Smooth muscle cell (in vitro differentiated cells): ENCODE results near the gene MMP3. TPM values are rescaled to one million over a fixed set of nuclear protein-coding genes. Genes with fewer than 3 reads are reported as not detected.

Experiments
- DNase-seq: peaks from one replicate; lab custom pipeline; 2025; ENCODE audit not compliant: unreplicated experiment; lab: John Stamatoyannopoulos, UW
- H2AFZ ChIP-seq: fragments of 200-600 bp; sonication (generic); 2 replicates; pipeline ENCODE4 v1.6.0; 2016; ENCODE audit warnings: antibody characterized with exemption, low read depth, mild to moderate bottlenecking
- H3F3A ChIP-seq: fragments of 200-600 bp; sonication (generic); 2 replicates; pipeline ENCODE4 v1.6.0; 2017; ENCODE audit warnings: antibody characterized with exemption, low read depth
- H3K27ac ChIP-seq: fragments of 200-600 bp; sonication (generic); 2 replicates; pipeline ENCODE4 v1.5.1; 2016; ENCODE audit warnings: low read depth, mild to moderate bottlenecking
- H3K27me3 ChIP-seq: fragments of 200-600 bp; sonication (generic); 2 replicates; pipeline ENCODE4 v1.6.1; 2016; ENCODE audit warnings: low read depth, mild to moderate bottlenecking
- H3K36me3 ChIP-seq: fragments of 200-600 bp; sonication (generic); 2 replicates; pipeline ENCODE4 v1.5.1; 2016; ENCODE audit warnings: low read depth
- H3K4me1 ChIP-seq: fragments of 200-600 bp; sonication (generic); 2 replicates; pipeline ENCODE4 v1.5.1; 2016; ENCODE audit warnings: low read depth
- H3K4me2 ChIP-seq: fragments of 200-600 bp; sonication (generic); 2 replicates; pipeline ENCODE4 v1.6.0; 2016; ENCODE audit warnings: mild to moderate bottlenecking
- H3K4me3 ChIP-seq: fragments of 200-600 bp; sonication (generic); 2 replicates; pipeline ENCODE4 v1.5.1; 2016; ENCODE audit warnings: mild to moderate bottlenecking
- H3K79me2 ChIP-seq: fragments of 200-600 bp; sonication (generic); 2 replicates; pipeline ENCODE4 v1.6.0; 2016; ENCODE audit warnings: low read depth, mild to moderate bottlenecking
- H3K9ac ChIP-seq: fragments of 200-600 bp; sonication (generic); 2 replicates; pipeline ENCODE4 v1.6.0; 2016; ENCODE audit warnings: low read depth
- H3K9me3 ChIP-seq: fragments of 200-600 bp; sonication (generic); replicated peaks from 2 replicates; pipeline ENCODE4 v1.5.1; 2016; ENCODE audit warnings: low read depth
- H4K20me1 ChIP-seq: fragments of 200-600 bp; sonication (generic); 2 replicates; pipeline ENCODE4 v1.6.0; 2016; ENCODE audit warnings: low read depth
- CTCF ChIP-seq: fragments of 200-600 bp; sonication (generic); IDR thresholded peaks from 2 replicates; pipeline ENCODE4 v1.5.1; 2017; ENCODE audit warnings: borderline replicate concordance, mild to moderate bottlenecking, antibody characterized with exemption; ENCODE audit not compliant: insufficient read depth, poor library complexity, severe bottlenecking
- WGBS: methylation state at CpG from one replicate; pipeline ENCODE4 v1.1.7; 2016; ENCODE audit warnings: low lambda C conversion rate; 5-methylcytosine and 5-hydroxymethylcytosine counted together
- polyA plus RNA-seq: library from polyadenylated mRNA; unstranded; fragments of >200 nt; fragmentation: Nextera tagmentation; extraction: Ambion mirVana; gene quantifications from 2 replicates; pipeline ENCODE4 v1.2.1, GENCODE V29; 2016
- total RNA-seq: library from RNA; depleted of rRNA; stranded (reverse); fragments of >200 nt; gene quantifications from 2 replicates; pipeline ENCODE4 v1.2.3, GENCODE V29; 2014

The MMP3 gene
- total and polyA plus RNA-seq, 2 experiments from 2014 or later = 2.0 to 4.3 TPM

GRCh38 chr11:102819491-102819890 lies 23.9 kb downstream of the MMP3 start:
- no peak for TF ChIP-seq CTCF
- no peaks in the 10 kb centered on the region for H3K36me3 ChIP-seq
- H4K20me1 ChIP-seq = no peaks in the 10 kb centered on the region
- H3K79me2 ChIP-seq = no peaks in the 10 kb centered on the region
- H3K4me2 ChIP-seq = no peak overlapping the region
- no peaks in the 10 kb centered on the region for H3K4me1 ChIP-seq
- H3K27me3 ChIP-seq = peaks cover 5% of the 10 kb centered on the region
- no peak overlapping the region for H3K9ac ChIP-seq
- no peaks in the 10 kb centered on the region for H3K9me3 ChIP-seq
- no peak overlapping the region for H2AFZ ChIP-seq
- WGBS = 79% methylated on average over 6 of the region's 6 CpGs
- no peak overlapping the region for H3K4me3 ChIP-seq
- no peak overlapping the region for H3K27ac ChIP-seq
- no peaks in the 10 kb centered on the region for H3F3A ChIP-seq
- no peak for DNase-seq

GRCh38 chr11:102813484-102813883 lies 29.9 kb downstream of the MMP3 start:
- no peaks in the 10 kb centered on the region for H3K4me1 ChIP-seq
- TF ChIP-seq CTCF = no peak
- H3K27me3 ChIP-seq = no peaks in the 10 kb centered on the region
- no peaks in the 10 kb centered on the region for H3F3A ChIP-seq
- no peaks in the 10 kb centered on the region for H3K36me3 ChIP-seq
- 90% methylated on average over 1 of the region's 1 CpG for WGBS
- H3K9me3 ChIP-seq = no peaks in the 10 kb centered on the region
- H3K79me2 ChIP-seq = no peaks in the 10 kb centered on the region
- H4K20me1 ChIP-seq = no peaks in the 10 kb centered on the region
- no peak overlapping the region for H3K4me3 ChIP-seq
- H2AFZ ChIP-seq = no peak overlapping the region
- DNase-seq = no peak
- H3K4me2 ChIP-seq = no peak overlapping the region
- H3K27ac ChIP-seq = no peak overlapping the region
- no peak overlapping the region for H3K9ac ChIP-seq

GRCh38 chr11:102812188-102812587 lies 31.2 kb downstream of the MMP3 start:
- no peak overlapping the region for H2AFZ ChIP-seq
- no peak for TF ChIP-seq CTCF
- no peaks in the 10 kb centered on the region for H3K36me3 ChIP-seq
- DNase-seq = no peak
- H3K4me2 ChIP-seq = no peak overlapping the region
- WGBS = 90% methylated on average over 3 of the region's 3 CpGs
- no peak overlapping the region for H3K27ac ChIP-seq
- H3K9ac ChIP-seq = no peak overlapping the region
- no peaks in the 10 kb centered on the region for H3K9me3 ChIP-seq
- no peaks in the 10 kb centered on the region for H3K79me2 ChIP-seq
- H3F3A ChIP-seq = no peaks in the 10 kb centered on the region
- H3K4me1 ChIP-seq = no peaks in the 10 kb centered on the region
- no peaks in the 10 kb centered on the region for H4K20me1 ChIP-seq
- no peaks in the 10 kb centered on the region for H3K27me3 ChIP-seq
- H3K4me3 ChIP-seq = no peak overlapping the region

- H3K9me3 ChIP-seq = no peaks in the 10 kb centered on the region
- no peaks in the 10 kb centered on the region for H3K27me3 ChIP-seq
- no peak for DNase-seq
- H3K4me1 ChIP-seq = no peaks in the 10 kb centered on the region
- TF ChIP-seq CTCF = peak; percentile 31
- WGBS = 19% methylated on average over 3 of the region's 3 CpGs
- no peaks in the 10 kb centered on the region for H4K20me1 ChIP-seq
- H3K9ac ChIP-seq = no peak overlapping the region
- H2AFZ ChIP-seq = no peak overlapping the region
- H3K4me3 ChIP-seq = no peak overlapping the region
- no peak overlapping the region for H3K4me2 ChIP-seq
- no peak overlapping the region for H3K27ac ChIP-seq
- no peaks in the 10 kb centered on the region for H3K36me3 ChIP-seq
- no peaks in the 10 kb centered on the region for H3K79me2 ChIP-seq
- H3F3A ChIP-seq = no peaks in the 10 kb centered on the region
Observed at GRCh38 chr11:102810950-102811660, 32.3 kb downstream of the MMP3 start.
